Measurements from ENCODE around the gene VPS13D. TPM values are rescaled to one million over a fixed set of nuclear protein-coding genes. Genes with fewer than 3 reads are reported as not detected.

Gene VPS13D
- total and polyA plus RNA-seq, 2 donors (not counting 3 experiments of a cell fraction or from before 2014, with no cell fraction given) = 13.6 to 48.5 TPM

- Histone ChIP-seq H3K9me3 (replicated peaks; ENCODE audit: control insufficient read depth, insufficient read depth, low read length) (no peaks in the 10 kb centered on the region), H3K4me1 (ENCODE audit: control insufficient read depth, extremely low read depth, insufficient read depth, low read length) (peaks cover 11% of the 10 kb centered on the region), H3K27ac (ENCODE audit: insufficient read depth, low read depth, low read length) (no peak overlapping the region), H3K4me2 (ENCODE audit: insufficient read depth, low read length) (no peak overlapping the region), H3K9me1 (replicated peaks; ENCODE audit: control insufficient read depth, extremely low read depth, insufficient read depth, low read length) (no peaks in the 10 kb centered on the region), H3K36me3 (ENCODE audit: control insufficient read depth in 2 of 2, extremely low read depth in 1 of 2, insufficient read depth in 2 of 2, low read length in 2 of 2) (peaks cover 0 to 7% of the 10 kb centered on the region in 2 experiments), H2AFZ (ENCODE audit: low read depth, low read length) (no peak overlapping the region), H3K4me3 (replicated peaks in 1 of 3; ENCODE audit: insufficient read depth in 1 of 3, low read depth in 1 of 3, low read length in 3 of 3) (no peak overlapping the region), H3K27me3 (ENCODE audit: control insufficient read depth in 2 of 2, insufficient read depth in 2 of 2, low read length in 2 of 2) (no peaks in the 10 kb centered on the region), H4K20me1 (replicated peaks; ENCODE audit: control insufficient read depth, extremely low read depth, insufficient read depth, low read length) (no peaks in the 10 kb centered on the region), H3K9ac (replicated peaks; ENCODE audit: extremely low read depth, insufficient read depth, low read length) (no peak overlapping the region), H3K79me2 (ENCODE audit: control insufficient read depth, insufficient read depth, low read length) (no peaks in the 10 kb centered on the region)
- intact Hi-C loops (cut with micrococcal nuclease) = no loop called here
- FAIRE-seq (no peak), DNase-seq (ENCODE audit: low read depth, low spot score) (no peak)
- TF ChIP-seq FOS (IDR thresholded peaks at IDR 0.05; ENCODE audit: borderline replicate concordance, insufficient read depth, low read length) = no peak
- TF ChIP-seq JUN (IDR thresholded peaks at IDR 0.05; ENCODE audit: borderline replicate concordance, insufficient read depth, insufficient read length, low read depth) = no peak
- TF ChIP-seq MYC (IDR thresholded peaks at IDR 0.05; ENCODE audit: low read depth, low read length) = no peak
- no peak for TF ChIP-seq POLR2AphosphoS5 (IDR thresholded peaks at IDR 0.05; ENCODE audit: insufficient read depth, low read depth, low read length)
- TF ChIP-seq, protein P1, sequence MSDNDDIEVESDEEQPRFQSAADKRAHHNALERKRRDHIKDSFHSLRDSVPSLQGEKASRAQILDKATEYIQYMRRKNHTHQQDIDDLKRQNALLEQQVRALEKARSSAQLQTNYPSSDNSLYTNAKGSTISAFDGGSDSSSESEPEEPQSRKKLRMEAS (IDR thresholded peaks at IDR 0.05; ENCODE audit: insufficient read depth, insufficient read length) = no peak
- TF ChIP-seq EZH2 (IDR thresholded peaks at IDR 0.05; ENCODE audit: borderline replicate concordance, low read depth, low read length, severe bottlenecking) = no peak
- no peak for TF ChIP-seq GATA2 (IDR thresholded peaks at IDR 0.05; ENCODE audit: insufficient read depth, insufficient read length, low read depth, low read length)
- POLR2A ChIA-PET = no interaction called here
- BruUV-seq (replicated peaks) = no TSS peak
- dilution Hi-C loops (cut with MboI; ENCODE audit: extremely low pct_ligation_motif_present, low sequenced_read_pairs) = no loop called here
- CTCF ChIA-PET = no interaction called here
Observed at GRCh38 chr1:12507631-12508030, 277.8 kb downstream of the VPS13D start.

DNA sequence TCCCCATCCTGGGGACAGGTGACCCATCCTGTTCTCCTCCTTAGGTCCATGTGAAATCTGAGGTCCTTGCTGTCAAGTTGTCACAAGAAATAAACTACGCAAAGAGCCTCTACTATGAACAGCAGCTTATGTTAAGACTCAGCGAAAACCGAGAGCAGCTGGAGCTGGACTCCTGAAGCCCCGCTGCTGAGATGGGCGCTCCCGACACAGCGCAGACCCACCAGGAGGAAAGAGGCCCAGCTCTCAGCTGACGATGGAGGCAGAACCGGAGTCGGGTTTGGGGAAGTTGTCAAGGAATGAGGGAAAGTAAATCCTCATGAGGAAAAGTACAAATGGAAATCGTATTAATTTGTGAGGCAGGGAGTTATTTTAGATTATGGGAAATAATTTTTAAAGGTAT, 279.0 kb downstream of the VPS13D start:
- no peaks in the 10 kb centered on the region for H3K79me2 ChIP-seq (ENCODE audit: control insufficient read depth, insufficient read depth, low read length)
- H4K20me1 ChIP-seq (replicated peaks; ENCODE audit: control insufficient read depth, extremely low read depth, insufficient read depth, low read length) = no peaks in the 10 kb centered on the region
- BruUV-seq (replicated peaks) = no TSS peak
- POLR2A ChIA-PET = no interaction called here
- FAIRE-seq (no peak), DNase-seq (ENCODE audit: low read depth, low spot score) (no peak)
- peaks cover 11% of the 10 kb centered on the region for H3K4me1 ChIP-seq (ENCODE audit: control insufficient read depth, extremely low read depth, insufficient read depth, low read length)
- no peak overlapping the region for H3K27ac ChIP-seq (ENCODE audit: insufficient read depth, low read depth, low read length)
- H3K9me1 ChIP-seq (replicated peaks; ENCODE audit: control insufficient read depth, extremely low read depth, insufficient read depth, low read length) = no peaks in the 10 kb centered on the region
- CTCF ChIA-PET = no interaction called here
- H2AFZ ChIP-seq (ENCODE audit: low read depth, low read length) = no peak overlapping the region
- peaks cover 0 to 7% of the 10 kb centered on the region in 2 experiments for H3K36me3 ChIP-seq (ENCODE audit: control insufficient read depth in 2 of 2, extremely low read depth in 1 of 2, insufficient read depth in 2 of 2, low read length in 2 of 2)
- intact Hi-C loops (cut with micrococcal nuclease) = no loop called here
- dilution Hi-C loops (cut with MboI; ENCODE audit: extremely low pct_ligation_motif_present, low sequenced_read_pairs) = no loop called here
- H3K4me3 ChIP-seq (replicated peaks in 1 of 3; ENCODE audit: insufficient read depth in 1 of 3, low read depth in 1 of 3, low read length in 3 of 3) = no peak overlapping the region
- H3K9me3 ChIP-seq (replicated peaks; ENCODE audit: control insufficient read depth, insufficient read depth, low read length) = no peaks in the 10 kb centered on the region
- no peaks in the 10 kb centered on the region for H3K27me3 ChIP-seq (ENCODE audit: control insufficient read depth in 2 of 2, insufficient read depth in 2 of 2, low read length in 2 of 2)
- no peak overlapping the region for H3K9ac ChIP-seq (replicated peaks; ENCODE audit: extremely low read depth, insufficient read depth, low read length)
- no peak for TF ChIP-seq POLR2A (IDR thresholded peaks at IDR 0.05; ENCODE audit: low read depth, low read length)
- no peak for TF ChIP-seq EZH2 (IDR thresholded peaks at IDR 0.05; ENCODE audit: borderline replicate concordance, low read depth, low read length, severe bottlenecking)
- no peak for TF ChIP-seq MYC (IDR thresholded peaks at IDR 0.05; ENCODE audit: low read depth, low read length)
- TF ChIP-seq, protein P1 (IDR thresholded peaks at IDR 0.05; ENCODE audit: insufficient read depth, insufficient read length) = no peak
- no peak for TF ChIP-seq JUN (IDR thresholded peaks at IDR 0.05; ENCODE audit: borderline replicate concordance, insufficient read depth, insufficient read length, low read depth)
- no peak overlapping the region for H3K4me2 ChIP-seq (ENCODE audit: insufficient read depth, low read length)

Measured in endothelial cell of umbilical vein (primary cell).